ENCODE measurements around the gene CEP120.
"Not testable (repeated sequence)": the region's sequence is repeated elsewhere in the genome, so short reads cannot be mapped to it uniquely, and the experiment has no call there.

Gene CEP120

GRCh38 chr5:123401320-123401719 lies 21.9 kb downstream of the CEP120 start:
- no peak for TF ChIP-seq CTCF (IDR thresholded peaks at IDR 0.05; ENCODE audit: insufficient read depth, low read length, missing control alignments)
- ChIA-PET CTCF (interaction anchor here (1.9 kb wide), 1 partner anchor 11 kb away, joined by 4 read pairs; no protein-coding TSS in a partner anchor), POLR2A (no interaction called here)
- H3K4me3 ChIP-seq (ENCODE audit: low read depth, low read length), result no peak overlapping the region
- no peak for DNase-seq (ENCODE audit: low read depth, low spot score)

- H3K4me3 ChIP-seq (ENCODE audit: low read depth, low read length); DNase-seq (ENCODE audit: low read depth, low spot score); POLR2A ChIA-PET; CTCF ChIA-PET: not testable (repeated sequence)
Observed at GRCh38 chr5:123400870-123401291, 22.3 kb downstream of the CEP120 start.

GRCh38 chr5:123398058-123398733 lies 25.0 kb downstream of the CEP120 start:
- TF ChIP-seq CTCF (IDR thresholded peaks at IDR 0.05; ENCODE audit: insufficient read depth, low read length, missing control alignments), result no peak
- DNase-seq (ENCODE audit: low read depth, low spot score), result no peak
- ChIA-PET POLR2A (no interaction called here), CTCF (no interaction called here)
- H3K4me3 ChIP-seq (ENCODE audit: low read depth, low read length), result no peak overlapping the region

- DNase-seq (ENCODE audit: low read depth, low spot score), result no peak
- no peak overlapping the region for H3K4me3 ChIP-seq (ENCODE audit: low read depth, low read length)
- ChIA-PET POLR2A (no interaction called here), CTCF (no interaction called here)
- no peak for TF ChIP-seq CTCF (IDR thresholded peaks at IDR 0.05; ENCODE audit: insufficient read depth, low read length, missing control alignments)
Observed at GRCh38 chr5:123397538-123397937, 25.7 kb downstream of the CEP120 start.

GRCh38 chr5:123391009-123391408 lies 32.2 kb downstream of the CEP120 start:
- POLR2A ChIA-PET, result no interaction called here

GRCh38 chr5:123389794-123390193 lies 33.4 kb downstream of the CEP120 start:
- no peak overlapping the region for H3K4me3 ChIP-seq (ENCODE audit: low read depth, low read length)
- ChIA-PET POLR2A (no interaction called here), CTCF (interaction anchor here (0.6 kb wide), 1 partner anchor 33 kb away, joined by 3 read pairs; the partner anchor contains the start of gene CEP120)
- DNase-seq (ENCODE audit: low read depth, low spot score), result no peak
- TF ChIP-seq CTCF (IDR thresholded peaks at IDR 0.05; ENCODE audit: insufficient read depth, low read length, missing control alignments), result no peak

More at GRCh38 chr5:123391009-123391408, 32.2 kb downstream of the CEP120 start:
- CTCF ChIA-PET, result no interaction called here
- DNase-seq (ENCODE audit: low read depth, low spot score), result no peak
- H3K4me3 ChIP-seq (ENCODE audit: low read depth, low read length), result no peak overlapping the region
- no peak for TF ChIP-seq CTCF (IDR thresholded peaks at IDR 0.05; ENCODE audit: insufficient read depth, low read length, missing control alignments)

- ChIA-PET CTCF (no interaction called here), POLR2A (no interaction called here)
- no peak for DNase-seq (ENCODE audit: low read depth, low spot score)
- H3K4me3 ChIP-seq (ENCODE audit: low read depth, low read length), result no peak overlapping the region
- TF ChIP-seq CTCF (IDR thresholded peaks at IDR 0.05; ENCODE audit: insufficient read depth, low read length, missing control alignments), result no peak
Observed at GRCh38 chr5:123387313-123387712, 35.9 kb downstream of the CEP120 start.
